Sigmoid colon (tissue), 7 donors: ENCODE results near the gene NPR1. TPM values are rescaled to one million over a fixed set of nuclear protein-coding genes. Genes with fewer than 3 reads are reported as not detected.
A peak's percentile ranks its signal among the peaks of the same experiment; 100 is the strongest.

Source experiments
- DNase-seq: peaks from one replicate; pipeline ENCODE4 v3.0.0-alpha.2; 2019
- H3K27ac ChIP-seq, 4 donors: fragments of 200-600 bp; sonication (generic); one replicate each; pipeline ENCODE4 v1.5.1; 2016 to 2019; ENCODE audit warnings: mild to moderate bottlenecking in 1 of 4
- H3K27me3 ChIP-seq, 3 donors: fragments of 200-600 bp; sonication (generic); one replicate each; pipeline ENCODE4 v1.5.1; 2019; ENCODE audit warnings: mild to moderate bottlenecking in 1 of 3
- H3K36me3 ChIP-seq, 4 donors: fragments of 200-600 bp; sonication (generic); one replicate each; pipeline ENCODE4 v1.5.1; 2016 to 2019
- H3K4me1 ChIP-seq, 4 donors: fragments of 200-600 bp; sonication (generic); one replicate each; pipeline ENCODE4 v1.5.1; 2017 to 2019
- H3K4me3 ChIP-seq, 4 donors: fragments of 200-600 bp; sonication (generic); one replicate each; pipeline ENCODE4 v1.5.1; 2017 to 2019; ENCODE audit warnings: mild to moderate bottlenecking in 2 of 4, moderate library complexity in 1 of 4
- H3K9me3 ChIP-seq, 4 donors: fragments of 200-600 bp in 3 of 4; sonication (generic) in 3 of 4; one replicate each; pipeline versions ENCODE4 v1.5.1 to v1.6.1; 2013 to 2019
- EP300 ChIP-seq, 4 donors: sonication (generic); formaldehyde crosslinking; IDR thresholded peaks; one replicate each; pipeline ENCODE4 v1.6.1; 2017; ENCODE audit warnings: antibody characterized with exemption in 4 of 4
- POLR2A ChIP-seq, 2 donors: fragments of 450-650 bp; IDR thresholded peaks; one replicate each; pipeline ENCODE4 v1.6.1; 2016; ENCODE audit warnings: antibody characterized with exemption in 2 of 2, mild to moderate bottlenecking in 2 of 2, moderate library complexity in 2 of 2
- POLR2AphosphoS5 ChIP-seq, 4 donors: sonication (generic); formaldehyde crosslinking; IDR thresholded peaks; one replicate each; pipeline ENCODE4 v1.6.1; 2017; ENCODE audit warnings: antibody characterized with exemption in 4 of 4
- WGBS, 2 donors: extraction: QIAGEN DNeasy Blood & Tissue Kit; methylation state at CpG; one replicate each; pipeline ENCODE4 v1.1.7; 2013; 5-methylcytosine and 5-hydroxymethylcytosine counted together
- intact Hi-C: fragments of 100-400 bp; cut with DNase I; formaldehyde crosslinking; loops from one replicate; pipeline ENCODE4 v1.15.1; 2023
- polyA plus RNA-seq, 3 donors: library from polyadenylated mRNA; stranded (reverse); fragments of 200-250 nt; gene quantifications; one replicate each; pipeline ENCODE4 v1.2.3, GENCODE V29; 2013
- total RNA-seq, 4 donors: library from RNA; depleted of rRNA; stranded (reverse); fragments of >200 nt; gene quantifications; one replicate each; pipeline ENCODE4 v1.1.0, GENCODE V29; 2016
- TF ChIP-seq, protein P1 (sequence below), 4 experiments: fragments of 450-650 bp in 3 of 4; fragments of 200-600 bp in 1 of 4; IDR thresholded peaks; one replicate each; pipeline ENCODE4 v1.5.1; 2016 to 2019; ENCODE audit warnings: antibody characterized with exemption in 4 of 4, mild to moderate bottlenecking in 3 of 4, moderate library complexity in 2 of 4
- donor health status: healthy with polysubstance abuse.
- donor health status: Bipolar disorder and iron deficiency.
- donor health status: healthy.

NPR1 gene
- total and polyA plus RNA-seq, 7 donors = 0.23 to 36.2 (median 11.1) TPM

DNA sequence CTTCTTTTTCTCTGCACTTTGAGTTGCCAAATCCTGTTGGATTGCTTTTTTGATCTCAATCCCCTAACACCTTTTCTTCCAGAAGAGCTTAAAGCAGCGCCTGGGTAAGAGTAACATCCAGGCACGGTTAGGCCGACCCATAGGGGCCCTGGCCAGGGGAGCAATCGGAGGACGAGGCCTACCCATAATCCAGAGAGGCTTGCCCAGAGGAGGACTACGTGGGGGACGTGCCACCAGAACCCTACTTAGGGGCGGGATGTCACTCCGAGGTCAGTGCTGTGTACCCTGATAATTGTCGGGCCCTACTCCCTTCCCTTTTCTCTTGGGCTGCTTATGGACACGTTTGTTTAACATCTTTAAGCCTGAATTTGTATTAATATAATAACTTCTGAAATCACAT lies 36.3 kb upstream of the NPR1 start:
- Histone ChIP-seq H3K9me3 (no peaks in the 10 kb centered on the region), H3K36me3 (peaks cover 44 to 100% (median 72%) of the 10 kb centered on the region in 4 donors), H3K4me1 (peaks cover 0 to 27% (median 14%) of the 10 kb centered on the region in 4 donors), H3K27me3 (no peaks in the 10 kb centered on the region), H3K27ac (no peak overlapping the region), H3K4me3 (no peak overlapping the region)
- 90 to 91% methylated on average over 11 of the region's 11 CpGs for WGBS, 2 donors
- no peak for DNase-seq
- intact Hi-C loops = no loop called here
- TF ChIP-seq, protein P1, sequence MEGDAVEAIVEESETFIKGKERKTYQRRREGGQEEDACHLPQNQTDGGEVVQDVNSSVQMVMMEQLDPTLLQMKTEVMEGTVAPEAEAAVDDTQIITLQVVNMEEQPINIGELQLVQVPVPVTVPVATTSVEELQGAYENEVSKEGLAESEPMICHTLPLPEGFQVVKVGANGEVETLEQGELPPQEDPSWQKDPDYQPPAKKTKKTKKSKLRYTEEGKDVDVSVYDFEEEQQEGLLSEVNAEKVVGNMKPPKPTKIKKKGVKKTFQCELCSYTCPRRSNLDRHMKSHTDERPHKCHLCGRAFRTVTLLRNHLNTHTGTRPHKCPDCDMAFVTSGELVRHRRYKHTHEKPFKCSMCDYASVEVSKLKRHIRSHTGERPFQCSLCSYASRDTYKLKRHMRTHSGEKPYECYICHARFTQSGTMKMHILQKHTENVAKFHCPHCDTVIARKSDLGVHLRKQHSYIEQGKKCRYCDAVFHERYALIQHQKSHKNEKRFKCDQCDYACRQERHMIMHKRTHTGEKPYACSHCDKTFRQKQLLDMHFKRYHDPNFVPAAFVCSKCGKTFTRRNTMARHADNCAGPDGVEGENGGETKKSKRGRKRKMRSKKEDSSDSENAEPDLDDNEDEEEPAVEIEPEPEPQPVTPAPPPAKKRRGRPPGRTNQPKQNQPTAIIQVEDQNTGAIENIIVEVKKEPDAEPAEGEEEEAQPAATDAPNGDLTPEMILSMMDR (IDR thresholded peaks at IDR 0.05) = no peak
- TF ChIP-seq POLR2AphosphoS5 (IDR thresholded peaks at IDR 0.05) (no peak), POLR2A (IDR thresholded peaks at IDR 0.05) (no peak), EP300 (IDR thresholded peaks at IDR 0.05) (no peak)

DNA sequence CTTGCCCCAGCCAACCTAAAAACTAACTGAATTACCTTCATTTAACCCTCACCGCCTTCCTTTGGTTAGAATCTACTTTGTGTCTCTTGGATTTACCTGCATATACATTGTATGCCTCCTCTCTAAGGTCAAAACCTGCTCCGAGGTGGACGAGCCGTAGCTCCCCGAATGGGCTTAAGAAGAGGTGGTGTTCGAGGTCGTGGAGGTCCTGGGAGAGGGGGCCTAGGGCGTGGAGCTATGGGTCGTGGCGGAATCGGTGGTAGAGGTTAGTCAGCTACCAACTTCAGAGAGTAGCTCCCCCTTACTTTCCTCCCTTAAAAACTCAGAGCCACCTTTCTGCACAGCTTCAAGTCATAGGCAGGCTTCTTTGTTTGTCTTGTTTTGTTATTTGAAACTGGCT lies 35.4 kb upstream of the NPR1 start:
- Histone ChIP-seq H3K27me3 (no peaks in the 10 kb centered on the region), H3K4me1 (peaks cover 0 to 19% (median 9%) of the 10 kb centered on the region in 4 donors), H3K36me3 (peaks cover 39 to 91% (median 66%) of the 10 kb centered on the region in 4 donors), H3K9me3 (no peaks in the 10 kb centered on the region), H3K27ac (no peak overlapping the region), H3K4me3 (no peak overlapping the region)
- DNase-seq = no peak
- TF ChIP-seq POLR2AphosphoS5 (IDR thresholded peaks at IDR 0.05) (no peak), POLR2A (IDR thresholded peaks at IDR 0.05) (no peak), EP300 (IDR thresholded peaks at IDR 0.05) (no peak)
- TF ChIP-seq, protein P1 (IDR thresholded peaks at IDR 0.05) = no peak
- intact Hi-C loops = no loop called here
- 93 to 95% methylated on average over 11 of the region's 11 CpGs for WGBS, 2 donors

DNA sequence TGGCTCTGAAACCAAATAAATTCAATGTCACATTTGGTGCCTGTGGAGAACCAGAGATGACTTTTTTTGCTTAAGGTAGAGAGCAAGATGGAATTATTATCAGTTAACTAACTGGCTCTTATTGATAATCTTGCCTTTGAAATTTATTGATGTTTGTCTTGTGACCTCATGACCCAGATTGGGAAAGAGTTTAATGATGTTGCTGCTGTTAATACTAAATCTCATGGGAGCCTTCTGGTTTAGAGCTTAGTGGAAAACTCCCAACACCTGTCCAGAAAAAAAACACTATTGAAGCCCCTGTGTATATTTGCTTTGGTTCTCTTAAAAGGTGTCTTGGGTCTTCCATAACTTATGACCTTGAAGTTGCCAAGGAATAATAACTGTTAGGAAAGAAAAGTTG lies 34.7 kb upstream of the NPR1 start:
- intact Hi-C loops = no loop called here
- DNase-seq = no peak
- Histone ChIP-seq H3K4me3 (no peak overlapping the region), H3K27me3 (no peaks in the 10 kb centered on the region), H3K9me3 (no peaks in the 10 kb centered on the region), H3K4me1 (peaks cover 0 to 19% (median 9%) of the 10 kb centered on the region in 4 donors), H3K27ac (peak overlapping the region in 1 of 4 donors; percentile 34), H3K36me3 (peaks cover 34 to 83% (median 64%) of the 10 kb centered on the region in 4 donors)
- TF ChIP-seq POLR2AphosphoS5 (IDR thresholded peaks at IDR 0.05) (no peak), POLR2A (IDR thresholded peaks at IDR 0.05) (no peak), EP300 (IDR thresholded peaks at IDR 0.05) (no peak)

DNA sequence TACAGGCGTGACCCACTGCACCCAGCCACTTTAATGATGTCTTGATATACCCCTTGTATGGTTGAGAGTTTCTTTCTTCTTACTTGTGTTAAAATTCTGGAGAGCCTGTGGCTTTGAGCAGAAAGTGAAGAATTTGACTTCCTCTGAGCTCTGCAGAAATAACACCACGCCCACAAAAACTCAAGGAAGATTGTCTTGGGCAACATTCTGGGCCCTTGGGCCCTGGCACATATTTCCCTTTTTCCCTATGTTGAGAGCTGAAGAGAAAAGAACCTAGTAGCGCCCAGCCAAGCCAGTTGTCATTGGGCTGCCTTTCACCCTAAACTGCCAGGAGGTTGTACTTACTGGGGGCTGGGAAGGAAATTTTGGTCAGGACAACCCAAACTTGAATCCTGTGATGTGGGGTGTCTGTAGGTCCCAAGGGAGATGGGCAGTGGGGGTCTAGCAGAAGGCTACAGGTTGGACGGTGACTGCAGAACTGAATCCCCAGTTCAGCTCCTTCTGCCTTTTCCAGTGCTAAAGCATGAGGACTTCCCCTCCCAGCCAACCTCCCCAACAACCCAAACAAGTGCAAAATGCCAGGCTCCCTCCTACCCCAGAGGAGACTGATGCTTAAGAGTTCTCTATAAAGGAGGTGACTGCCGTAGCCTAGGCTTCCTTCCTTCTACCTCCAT lies 31.7 kb upstream of the NPR1 start:
- TF ChIP-seq POLR2A (IDR thresholded peaks at IDR 0.05) (no peak), EP300 (IDR thresholded peaks at IDR 0.05) (no peak), POLR2AphosphoS5 (IDR thresholded peaks at IDR 0.05) (no peak)
- TF ChIP-seq, protein P1 (IDR thresholded peaks at IDR 0.05) = no peak
- intact Hi-C loops = no loop called here
- Histone ChIP-seq H3K4me1 (peaks cover 0 to 14% (median 9%) of the 10 kb centered on the region in 4 donors), H3K4me3 (no peak overlapping the region), H3K27me3 (no peaks in the 10 kb centered on the region), H3K9me3 (no peaks in the 10 kb centered on the region), H3K36me3 (peaks cover 23 to 53% (median 38%) of the 10 kb centered on the region in 4 donors), H3K27ac (peak overlapping the region in 1 of 4 donors; percentile 23)
- WGBS, 2 donors = 86 to 91% methylated on average over 5 of the region's 5 CpGs
- DNase-seq = no peak

DNA sequence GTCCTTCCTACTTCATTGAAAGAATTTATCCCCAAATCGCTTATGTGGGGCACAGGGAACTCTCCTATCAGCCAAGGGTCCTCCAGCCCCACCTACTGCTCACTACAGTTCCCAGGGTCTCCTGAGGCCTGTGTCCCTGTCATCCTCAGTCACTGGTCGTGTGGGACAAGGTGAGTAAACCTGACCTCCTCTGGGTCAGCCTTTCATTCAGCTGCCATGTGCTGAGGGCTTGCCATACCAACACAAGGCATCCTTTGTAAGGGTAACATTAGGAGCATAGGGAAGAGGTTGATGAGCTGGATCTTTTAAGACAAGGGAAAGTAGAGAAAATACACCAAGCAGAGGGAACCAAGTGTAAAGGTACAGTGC lies 31.2 kb upstream of the NPR1 start:
- no peaks in the 10 kb centered on the region for H3K27me3 ChIP-seq
- H3K36me3 ChIP-seq = peaks cover 20 to 48% (median 33%) of the 10 kb centered on the region in 4 donors
- H3K27ac ChIP-seq = peak overlapping the region in 1 of 4 donors; percentile 23
- TF ChIP-seq, protein P1 (IDR thresholded peaks at IDR 0.05) = no peak
- peak in 2 of 4 donors; percentile 30 to 52 for TF ChIP-seq POLR2AphosphoS5 (IDR thresholded peaks at IDR 0.05)
- DNase-seq = no peak
- H3K9me3 ChIP-seq = no peaks in the 10 kb centered on the region
- H3K4me3 ChIP-seq = no peak overlapping the region
- H3K4me1 ChIP-seq = peaks cover 0 to 14% (median 9%) of the 10 kb centered on the region in 4 donors
- WGBS, 2 donors = 51 to 66% methylated on average over 2 of the region's 2 CpGs
- intact Hi-C loops = no loop called here
